Suprapubic skin (tissue), 4 donors: Measurements from ENCODE around the gene RFX2.

Experiments used
- CTCF ChIP-seq, 2 donors: fragments of 200-600 bp in 1 of 2; fragments of 450-650 bp in 1 of 2; sonication (generic) in 1 of 2; IDR thresholded peaks; one replicate each; pipeline ENCODE4 v1.5.1; 2016 to 2019; ENCODE audit warnings: antibody characterized with exemption in 2 of 2, mild to moderate bottlenecking in 1 of 2, moderate library complexity in 1 of 2
- EP300 ChIP-seq: sonication (generic); formaldehyde crosslinking; IDR thresholded peaks from one replicate; pipeline ENCODE4 v1.6.1; 2017; ENCODE audit warnings: antibody characterized with exemption
- POLR2A ChIP-seq, 2 donors: fragments of 450-650 bp; IDR thresholded peaks; one replicate each; pipeline ENCODE4 v1.6.1; 2017; ENCODE audit warnings: antibody characterized with exemption in 2 of 2, mild to moderate bottlenecking in 2 of 2, moderate library complexity in 2 of 2
- POLR2AphosphoS5 ChIP-seq, 3 donors: sonication (generic); formaldehyde crosslinking; IDR thresholded peaks; one replicate each; pipeline ENCODE4 v1.6.1; 2017; ENCODE audit warnings: antibody characterized with exemption in 3 of 3

GRCh38 chr19:6126335-6126974 is 16.2 kb upstream of the RFX2 start:
- TF ChIP-seq POLR2AphosphoS5 (IDR thresholded peaks at IDR 0.05) = no peak
- TF ChIP-seq CTCF (IDR thresholded peaks at IDR 0.05) = no peak
- no peak for TF ChIP-seq EP300
- no peak for TF ChIP-seq POLR2A (IDR thresholded peaks at IDR 0.05)
